HepG2 (cell line): ENCODE measurements around the gene RBBP8NL. TPM values are rescaled to one million over a fixed set of nuclear protein-coding genes. Genes with fewer than 3 reads are reported as not detected.

Source experiments
- BRD4 ChIP-seq: sonication (generic); formaldehyde crosslinking; IDR thresholded peaks from 2 replicates; pipeline ENCODE4 v1.4.0; 2020; ENCODE audit warnings: missing genetic modification reagents
- ETV5 ChIP-seq: IDR thresholded peaks from 2 replicates; pipeline ENCODE4 v1.6.1; 2018; ENCODE audit warnings: missing biosample characterization, missing genetic modification reagents, inconsistent platforms, borderline replicate concordance
- FOXJ3 ChIP-seq: sonication (generic); formaldehyde crosslinking; IDR thresholded peaks from 2 replicates; pipeline ENCODE4 v1.4.0; 2020; ENCODE audit warnings: missing genetic modification reagents, mild to moderate bottlenecking, borderline replicate concordance
- JUNB ChIP-seq: sonication (generic); formaldehyde crosslinking; IDR thresholded peaks from 2 replicates; pipeline ENCODE4 v1.8.0; 2022; ENCODE audit warnings: missing genetic modification reagents, mild to moderate bottlenecking, borderline replicate concordance
- LCORL ChIP-seq, 2 experiments: fragments of 450-650 bp in 1 of 2; sonication (generic) in 1 of 2; formaldehyde crosslinking in 1 of 2; IDR thresholded peaks; 2 replicates each; pipeline versions ENCODE4 v1.5.0 to v1.6.1; 2017 to 2020; ENCODE audit warnings: antibody characterized with exemption in 1 of 2, missing genetic modification reagents in 1 of 2
- MATR3 ChIP-seq: sonication (generic); formaldehyde crosslinking; IDR thresholded peaks from 2 replicates; pipeline ENCODE4 v1.4.0; 2020; ENCODE audit warnings: missing genetic modification reagents
- MLX ChIP-seq: IDR thresholded peaks from 2 replicates; pipeline ENCODE4 v1.6.1; 2016
- MLXIP ChIP-seq: sonication (generic); formaldehyde crosslinking; IDR thresholded peaks from 2 replicates; pipeline ENCODE4 v1.9.0; 2021; ENCODE audit warnings: missing genetic modification reagents, borderline replicate concordance
- NCOA1 ChIP-seq: sonication (generic); formaldehyde crosslinking; IDR thresholded peaks from 2 replicates; pipeline ENCODE4 v1.9.0; 2021; ENCODE audit warnings: missing genetic modification reagents
- PHF8 ChIP-seq: sonication (generic); formaldehyde crosslinking; IDR thresholded peaks from 2 replicates; pipeline ENCODE4 v1.5.0; 2020; ENCODE audit warnings: missing genetic modification reagents
- PITX1 ChIP-seq: sonication (generic); formaldehyde crosslinking; IDR thresholded peaks from 2 replicates; pipeline ENCODE4 v1.5.1; 2020; ENCODE audit warnings: mild to moderate bottlenecking, missing genetic modification reagents
- PRDM15 ChIP-seq: sonication (generic); formaldehyde crosslinking; IDR thresholded peaks from 2 replicates; pipeline ENCODE4 v1.4.0; 2020; ENCODE audit warnings: missing genetic modification reagents
- RARA ChIP-seq: IDR thresholded peaks from 2 replicates; pipeline ENCODE4 v1.6.1; 2016; ENCODE audit warnings: missing genetic modification reagents, missing compliant biosample characterization
- REL ChIP-seq: sonication (generic); formaldehyde crosslinking; conservative IDR thresholded peaks from 2 replicates; pipeline ENCODE4 v1.8.0; 2022; ENCODE audit warnings: mild to moderate bottlenecking, missing genetic modification reagents, moderate library complexity
- SNAPC5 ChIP-seq: sonication (generic); formaldehyde crosslinking; IDR thresholded peaks from 2 replicates; pipeline ENCODE4 v1.8.1; 2023; ENCODE audit warnings: mild to moderate bottlenecking, missing genetic modification reagents, borderline replicate concordance
- ZBTB21 ChIP-seq: sonication (generic); formaldehyde crosslinking; IDR thresholded peaks from 2 replicates; pipeline ENCODE4 v1.4.0; 2020; ENCODE audit warnings: missing genetic modification reagents
- ZNF101 ChIP-seq: sonication (generic); formaldehyde crosslinking; IDR thresholded peaks from 2 replicates; pipeline ENCODE4 v1.4.0; 2020; ENCODE audit warnings: mild to moderate bottlenecking, low read depth, missing genetic modification reagents, borderline replicate concordance
- ZNF558 ChIP-seq: sonication (generic); formaldehyde crosslinking; IDR thresholded peaks from 2 replicates; pipeline ENCODE4 v1.9.0; 2022; ENCODE audit warnings: mild to moderate bottlenecking, missing genetic modification reagents, borderline replicate concordance
- ZNF607 ChIP-seq: sonication (generic); formaldehyde crosslinking; IDR thresholded peaks from 2 replicates; pipeline ENCODE4 v1.5.1; 2020; ENCODE audit warnings: missing genetic modification reagents, mild to moderate bottlenecking, borderline replicate concordance
- ZNF615 ChIP-seq: sonication (generic); formaldehyde crosslinking; IDR thresholded peaks from 2 replicates; pipeline ENCODE4 v1.5.0; 2020; ENCODE audit warnings: mild to moderate bottlenecking, missing genetic modification reagents, borderline replicate concordance
- ZNF670 ChIP-seq: sonication (generic); formaldehyde crosslinking; IDR thresholded peaks from 2 replicates; pipeline ENCODE4 v1.8.0; 2022; ENCODE audit warnings: mild to moderate bottlenecking, missing genetic modification reagents, borderline replicate concordance
- polyA plus RNA-seq, 8 experiments: library from polyadenylated mRNA; depleted of rRNA in 3 of 8; stranded (reverse) in 7 of 8; unstranded in 1 of 8; fragments of >200 nt; fragmentation: Illumina TruSeq in 4 of 8; extraction: Trizol in 4 of 8; gene quantifications; 2 replicates each; pipeline versions ENCODE4 v1.2.1 to v1.2.3, GENCODE V29; 2011 to 2016; ENCODE audit warnings: low read depth in 4 of 8, missing spikeins in 1 of 8, mixed read lengths in 1 of 8; ENCODE audit not compliant: insufficient read depth in 1 of 8
- total RNA-seq, 5 experiments: library from RNA; depleted of rRNA; stranded (reverse); fragments of >200 nt; fragmentation: Illumina TruSeq; extraction: Trizol; gene quantifications; 2 replicates each; pipeline ENCODE4 v1.2.3, GENCODE V29; 2016; ENCODE audit warnings: low read depth in 1 of 5

Gene RBBP8NL
- total and polyA plus RNA-seq, 2 of the 13 experiments (the other 11 are each of a cell fraction or from before 2014, with no cell fraction given) = 0.69 to 0.86 TPM

- no peak; the same call in 1 of the 2 replicates for TF ChIP-seq MLXIP (CRISPR knock-in tag)
- peak; percentile 68 for TF ChIP-seq ZNF670
- no peak for TF ChIP-seq ZNF615 (CRISPR knock-in tag)
- TF ChIP-seq SNAPC5 (CRISPR knock-in tag) = peak; percentile 63; the same call in 1 of the 2 replicates
- TF ChIP-seq LCORL (IDR thresholded peaks at IDR 0.05) = no peak
- peak; percentile 80 for TF ChIP-seq LCORL (CRISPR knock-in tag; IDR thresholded peaks at IDR 0.05)
- no peak for TF ChIP-seq JUNB (CRISPR knock-in tag)
- peak; percentile 79 for TF ChIP-seq PHF8 (CRISPR knock-in tag)
- TF ChIP-seq PRDM15 = peak; percentile 59; the same call in 1 of the 2 replicates
- no peak; the same call in 1 of the 2 replicates for TF ChIP-seq ZNF558 (CRISPR knock-in tag)
- peak; percentile 39; the same call in 1 of the 2 replicates for TF ChIP-seq ETV5 (CRISPR knock-in tag)
- TF ChIP-seq ZBTB21 (CRISPR knock-in tag) = no peak; the same call in 1 of the 2 replicates
- TF ChIP-seq PITX1 (CRISPR knock-in tag) = peak; percentile 85
- TF ChIP-seq ZNF607 (CRISPR knock-in tag) = peak; percentile 96
- no peak; the same call in 1 of the 2 replicates for TF ChIP-seq MLX
- no peak for TF ChIP-seq REL (CRISPR knock-in tag)
- 0 out of 2 replicates have a peak, but pooled peaks have one; percentile 79 for TF ChIP-seq NCOA1 (CRISPR knock-in tag)
- 0 out of 2 replicates have a peak, but pooled peaks have one; percentile 48 for TF ChIP-seq ZNF101
- TF ChIP-seq RARA (CRISPR knock-in tag) = peak; percentile 4; the same call in 1 of the 2 replicates
- peak; percentile 79; the same call in 1 of the 2 replicates for TF ChIP-seq BRD4 (CRISPR knock-in tag)
- TF ChIP-seq MATR3 (CRISPR knock-in tag) = no peak
- TF ChIP-seq FOXJ3 (CRISPR knock-in tag) = peak; percentile 65; the same call in 1 of the 2 replicates
These were observed 51.0 kb downstream of the RBBP8NL start (continued) for GRCh38 chr20:62376112-62377063.
